Natural killer cell (primary cell): ENCODE measurements around the gene CTNNA2. TPM values are rescaled to one million over a fixed set of nuclear protein-coding genes. Genes with fewer than 3 reads are reported as not detected.

Experiments used
- ATAC-seq, 3 donors: fragments of 150-1000 bp in 2 of 3; fragments of 200-7000 bp in 1 of 3; cut with Tn5 transposase; 1 replicate in 1 of 3; 2 replicates in 2 of 3; pipeline ENCODE4 v1.10.0; 2021; ENCODE audit warnings: mild to moderate bottlenecking in 2 of 3, moderate library complexity in 2 of 3
- DNase-seq, 2 donors: peaks; one replicate each; pipeline versions ENCODE4 v3.0.0 to v3.0.0-alpha.2; 2013 to 2021; ENCODE audit warnings: mixed read lengths in 1 of 2
- H3K27ac ChIP-seq: one replicate; pipeline ENCODE4 v1.5.1; 2013; ENCODE audit warnings: mild to moderate bottlenecking, low read length
- H3K27me3 ChIP-seq: one replicate; pipeline ENCODE4 v1.6.1; 2013; ENCODE audit warnings: low read length; ENCODE audit not compliant: control insufficient read depth, insufficient read depth
- H3K36me3 ChIP-seq: one replicate; pipeline ENCODE4 v1.6.1; 2013; ENCODE audit warnings: low read length; ENCODE audit not compliant: control insufficient read depth, insufficient read depth
- H3K4me1 ChIP-seq: one replicate; pipeline ENCODE4 v1.6.1; 2013; ENCODE audit warnings: low read length; ENCODE audit not compliant: control insufficient read depth, insufficient read depth
- H3K4me3 ChIP-seq: one replicate; pipeline ENCODE4 v1.5.1; 2013; ENCODE audit warnings: low read length
- H3K9me3 ChIP-seq: one replicate; pipeline ENCODE4 v1.6.1; 2013; ENCODE audit warnings: low read length; ENCODE audit not compliant: control insufficient read depth, insufficient read depth
- H3K27ac Mint-ChIP-seq, 2 donors: one replicate each; pipeline ENCODE4 v1.8.0; 2022; ENCODE audit warnings: mild to moderate bottlenecking in 2 of 2, mixed read lengths in 2 of 2, moderate library complexity in 1 of 2
- H3K27me3 Mint-ChIP-seq, 2 donors: one replicate each; pipeline ENCODE4 v1.8.0; 2022; ENCODE audit warnings: low read depth in 2 of 2, mixed read lengths in 2 of 2
- H3K36me3 Mint-ChIP-seq: one replicate; pipeline ENCODE4 v1.8.0; 2022; ENCODE audit warnings: mixed read lengths
- H3K4me1 Mint-ChIP-seq, 2 donors: one replicate each; pipeline ENCODE4 v1.8.0; 2022; ENCODE audit warnings: mixed read lengths in 2 of 2
- H3K4me3 Mint-ChIP-seq: one replicate; pipeline ENCODE4 v1.8.0; 2022; ENCODE audit warnings: mild to moderate bottlenecking, moderate library complexity, mixed read lengths
- H3K9me3 Mint-ChIP-seq, 2 donors: one replicate each; pipeline ENCODE4 v1.8.0; 2022; ENCODE audit warnings: mixed read lengths in 2 of 2
- WGBS: methylation state at CpG from one replicate; pipeline ENCODE4 v1.1.7; 2013; ENCODE audit warnings: missing lambda C conversion rate; ENCODE audit not compliant: insufficient coverage; 5-methylcytosine and 5-hydroxymethylcytosine counted together
- intact Hi-C: fragments of 100-400 bp; cut with micrococcal nuclease; formaldehyde crosslinking; loops from one replicate; pipeline ENCODE4 v1.14.2; 2022
- total RNA-seq, 4 donors: library from RNA; stranded (reverse); fragments of 120-200 nt in 1 of 4; gene quantifications; one replicate each; pipeline versions ENCODE4 v1.2.3 to v1.2.4, GENCODE V29; 2013 to 2022
- TF ChIP-seq, protein P1 (sequence below): fragments of 200-600 bp; IDR thresholded peaks from one replicate; pipeline ENCODE4 v1.8.0; 2022; ENCODE audit warnings: antibody characterized with exemption

Gene CTNNA2
- total RNA-seq, 3 donors from 2014 or later (not counting 1 experiment from before 2014, with no cell fraction given) = not detected

DNA sequence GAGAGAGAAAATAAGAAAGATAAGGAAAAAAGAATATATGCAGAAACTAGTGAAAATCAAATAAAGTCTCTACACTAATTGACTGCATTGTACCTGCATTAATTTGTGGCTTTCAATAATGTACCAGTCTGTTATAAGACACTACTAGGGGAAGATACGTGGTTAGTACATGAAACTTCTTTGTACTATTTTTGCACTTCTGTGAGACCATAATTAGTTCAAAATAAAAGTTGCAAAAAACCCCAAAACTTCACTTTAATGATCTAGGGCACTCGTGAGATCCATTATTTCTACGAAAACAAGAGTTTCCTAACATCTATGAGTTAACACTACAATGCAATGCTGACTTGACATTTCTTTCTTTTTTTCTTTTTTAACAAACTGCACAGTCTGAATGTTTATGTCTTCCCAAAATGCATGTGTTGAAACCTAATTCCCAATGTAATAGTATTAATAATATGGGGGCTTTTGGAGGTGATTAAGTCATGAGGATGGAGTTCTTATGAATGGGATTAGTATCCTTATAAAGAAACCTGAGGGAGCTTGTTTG is 954.5 kb downstream of the CTNNA2 start:
- TF ChIP-seq, protein P1, sequence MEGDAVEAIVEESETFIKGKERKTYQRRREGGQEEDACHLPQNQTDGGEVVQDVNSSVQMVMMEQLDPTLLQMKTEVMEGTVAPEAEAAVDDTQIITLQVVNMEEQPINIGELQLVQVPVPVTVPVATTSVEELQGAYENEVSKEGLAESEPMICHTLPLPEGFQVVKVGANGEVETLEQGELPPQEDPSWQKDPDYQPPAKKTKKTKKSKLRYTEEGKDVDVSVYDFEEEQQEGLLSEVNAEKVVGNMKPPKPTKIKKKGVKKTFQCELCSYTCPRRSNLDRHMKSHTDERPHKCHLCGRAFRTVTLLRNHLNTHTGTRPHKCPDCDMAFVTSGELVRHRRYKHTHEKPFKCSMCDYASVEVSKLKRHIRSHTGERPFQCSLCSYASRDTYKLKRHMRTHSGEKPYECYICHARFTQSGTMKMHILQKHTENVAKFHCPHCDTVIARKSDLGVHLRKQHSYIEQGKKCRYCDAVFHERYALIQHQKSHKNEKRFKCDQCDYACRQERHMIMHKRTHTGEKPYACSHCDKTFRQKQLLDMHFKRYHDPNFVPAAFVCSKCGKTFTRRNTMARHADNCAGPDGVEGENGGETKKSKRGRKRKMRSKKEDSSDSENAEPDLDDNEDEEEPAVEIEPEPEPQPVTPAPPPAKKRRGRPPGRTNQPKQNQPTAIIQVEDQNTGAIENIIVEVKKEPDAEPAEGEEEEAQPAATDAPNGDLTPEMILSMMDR = no peak
- Histone ChIP-seq H3K27ac (no peak overlapping the region), H3K4me1 (no peaks in the 10 kb centered on the region), H3K9me3 (no peaks in the 10 kb centered on the region), H3K4me3 (no peak overlapping the region), H3K27me3 (no peaks in the 10 kb centered on the region), H3K36me3 (no peaks in the 10 kb centered on the region)
- Mint-ChIP-seq H3K36me3 (peaks cover 7% of the 10 kb centered on the region), H3K27ac (no peak overlapping the region), H3K27me3 (no peaks in the 10 kb centered on the region), H3K9me3 (peaks cover 13 to 41% of the 10 kb centered on the region in 2 donors), H3K4me3 (no peak overlapping the region), H3K4me1 (no peaks in the 10 kb centered on the region)
- 80% methylated on average over 3 of the region's 3 CpGs for WGBS
- ATAC-seq (no peak), DNase-seq (no peak)
- intact Hi-C loops = no loop called here

DNA sequence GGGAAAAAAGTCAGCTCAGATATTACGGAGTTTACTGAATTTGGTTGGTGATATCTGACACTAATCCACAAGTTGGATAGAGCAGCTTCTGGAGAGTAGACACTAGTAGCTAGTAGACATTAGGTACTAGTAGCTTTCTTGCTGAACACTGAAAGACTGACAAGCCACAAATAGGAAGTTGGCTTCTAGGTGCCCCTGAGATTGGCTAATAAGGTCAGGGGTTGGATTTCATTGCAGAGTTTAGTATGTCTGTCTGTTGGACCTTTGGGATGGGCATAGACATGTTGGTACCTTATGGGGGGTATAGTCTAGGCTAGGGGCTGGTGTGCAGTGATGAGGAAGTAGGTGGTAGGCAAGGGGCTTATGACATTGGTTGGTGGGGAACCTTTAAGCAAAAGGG is 956.6 kb downstream of the CTNNA2 start:
- WGBS = 75% methylated on average over 1 of the region's 1 CpG
- intact Hi-C loops = no loop called here
- H3K9me3 Mint-ChIP-seq = peaks cover 13 to 27% of the 10 kb centered on the region in 2 donors
- Histone ChIP-seq H3K36me3 (no peaks in the 10 kb centered on the region), H3K4me1 (no peaks in the 10 kb centered on the region), H3K4me3 (no peak overlapping the region), H3K27me3 (no peaks in the 10 kb centered on the region), H3K9me3 (no peaks in the 10 kb centered on the region), H3K27ac (no peak overlapping the region)
- DNase-seq (no peak), ATAC-seq (no peak)
- H3K36me3 Mint-ChIP-seq = no peaks in the 10 kb centered on the region
- TF ChIP-seq, protein P1 = no peak
- H3K4me3 Mint-ChIP-seq = no peak overlapping the region
- H3K27me3 Mint-ChIP-seq = no peaks in the 10 kb centered on the region
- no peak overlapping the region for H3K27ac Mint-ChIP-seq
- H3K4me1 Mint-ChIP-seq = no peaks in the 10 kb centered on the region

DNA sequence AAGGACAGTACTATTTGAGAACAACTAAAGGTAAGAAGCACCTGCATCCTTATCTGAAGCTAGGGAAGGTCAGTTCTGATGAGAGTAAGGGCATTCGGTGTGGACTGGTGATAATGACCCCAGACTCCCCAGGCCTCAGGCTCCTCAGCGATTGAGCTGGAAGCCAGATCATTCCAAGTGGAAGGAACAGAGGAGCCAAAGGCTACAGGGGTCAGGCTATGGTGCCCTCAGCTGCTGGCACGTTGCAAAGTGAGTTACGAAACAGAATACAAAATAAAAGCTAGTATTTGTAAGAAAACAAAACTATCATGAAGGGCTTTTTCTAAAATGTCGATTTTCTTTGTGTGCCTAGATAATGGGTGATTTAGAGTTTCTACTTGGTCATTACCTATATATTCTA is 960.2 kb downstream of the CTNNA2 start:
- ATAC-seq (no peak), DNase-seq (no peak)
- H3K27ac ChIP-seq = no peak overlapping the region
- WGBS = 84% methylated on average over 4 of the region's 5 CpGs
- Mint-ChIP-seq H3K27ac (no peak overlapping the region), H3K4me1 (no peaks in the 10 kb centered on the region), H3K9me3 (peaks cover 13 to 22% of the 10 kb centered on the region in 2 donors), H3K36me3 (no peaks in the 10 kb centered on the region), H3K27me3 (no peaks in the 10 kb centered on the region), H3K4me3 (no peak overlapping the region)
- H3K27me3 ChIP-seq = no peaks in the 10 kb centered on the region
- intact Hi-C loops = no loop called here
- no peaks in the 10 kb centered on the region for H3K4me1 ChIP-seq
- no peak overlapping the region for H3K4me3 ChIP-seq
- H3K9me3 ChIP-seq = no peaks in the 10 kb centered on the region
- H3K36me3 ChIP-seq = no peaks in the 10 kb centered on the region
- TF ChIP-seq, protein P1 = no peak

DNA sequence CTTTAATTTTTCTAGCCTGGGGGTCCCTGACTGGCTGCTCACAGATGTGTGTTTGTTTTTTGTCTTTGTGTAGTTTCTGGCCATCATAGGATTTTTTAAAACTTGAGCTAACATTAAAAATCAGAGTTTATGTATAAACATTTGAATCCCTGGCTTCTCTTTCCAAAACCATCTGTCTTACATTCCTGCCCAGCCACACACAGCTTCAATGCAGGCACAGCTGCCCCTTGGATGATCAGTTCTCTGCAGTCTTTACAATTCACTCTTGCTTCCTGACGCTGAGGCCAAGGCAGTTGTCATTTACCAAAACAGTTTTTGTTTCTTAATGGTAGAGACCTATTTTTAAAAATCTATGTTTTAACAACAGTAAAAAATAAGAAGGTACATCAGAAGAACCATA is 960.9 kb downstream of the CTNNA2 start:
- Histone ChIP-seq H3K4me3 (no peak overlapping the region), H3K27me3 (no peaks in the 10 kb centered on the region), H3K9me3 (no peaks in the 10 kb centered on the region), H3K4me1 (no peaks in the 10 kb centered on the region), H3K36me3 (no peaks in the 10 kb centered on the region), H3K27ac (no peak overlapping the region)
- H3K36me3 Mint-ChIP-seq = no peaks in the 10 kb centered on the region
- no peak overlapping the region for H3K27ac Mint-ChIP-seq
- no peaks in the 10 kb centered on the region for H3K27me3 Mint-ChIP-seq
- peaks cover 14 to 21% of the 10 kb centered on the region in 2 donors for H3K9me3 Mint-ChIP-seq
- DNase-seq = no peak
- intact Hi-C loops = no loop called here
- TF ChIP-seq, protein P1 = no peak
- H3K4me1 Mint-ChIP-seq = no peaks in the 10 kb centered on the region
- WGBS = 80% methylated on average over 1 of the region's 1 CpG
- no peak overlapping the region for H3K4me3 Mint-ChIP-seq
- no peak for ATAC-seq
